Stimulated activated CD4-positive, alpha-beta T cell treated with anti-CD3 and anti-CD28 coated beads, TNF-alpha, amount 100 ng/mL, for 4 hours (primary cell): ENCODE measurements around the gene ZNF705A.
"Not testable (repeated sequence)": the region's sequence is repeated elsewhere in the genome, so short reads cannot be mapped to it uniquely, and the experiment has no call there.

Source experiments
- DNase-seq, 3 experiments: peaks; one replicate each; pipeline ENCODE4 v3.0.0-alpha.2; 2020; ENCODE audit warnings: low read depth in 3 of 3

The ZNF705A gene

GRCh38 chr12:8184206-8184605 lies 27.4 kb downstream of the ZNF705A start:
- DNase-seq: not testable (repeated sequence)

GRCh38 chr12:8188088-8188487 lies 31.3 kb downstream of the ZNF705A start:
- not testable (repeated sequence) for DNase-seq

GRCh38 chr12:8197685-8198308 lies 41.0 kb downstream of the ZNF705A start:
- DNase-seq: not testable (repeated sequence)

- not testable (repeated sequence) for DNase-seq
These were observed 62.0 kb downstream of the ZNF705A start for GRCh38 chr12:8218711-8219382.

- not testable (repeated sequence) for DNase-seq
These were observed 64.6 kb downstream of the ZNF705A start for GRCh38 chr12:8221375-8221774.

GRCh38 chr12:8221844-8222243 lies 65.0 kb downstream of the ZNF705A start:
- not testable (repeated sequence) for DNase-seq

- not testable (repeated sequence) for DNase-seq
These were observed 65.5 kb downstream of the ZNF705A start for GRCh38 chr12:8222303-8222702.

- DNase-seq: not testable (repeated sequence)
These were observed 66.8 kb downstream of the ZNF705A start for GRCh38 chr12:8223646-8224045.

- not testable (repeated sequence) for DNase-seq
These were observed 68.0 kb downstream of the ZNF705A start for GRCh38 chr12:8224782-8225181.

- no peak for DNase-seq
These were observed 69.5 kb downstream of the ZNF705A start for GRCh38 chr12:8226355-8226754.

- DNase-seq: not testable (repeated sequence)
These were observed 70.3 kb downstream of the ZNF705A start, which contains the start of gene FAM90A1 for GRCh38 chr12:8226992-8227731. Gene FAM90A1 (minus strand): TSS chr12:8227618. CDS start chr12:8224832, 2,786 bp downstream.

GRCh38 chr12:8227732-8228077 lies 70.9 kb downstream of the ZNF705A start:
- DNase-seq: not testable (repeated sequence)

- DNase-seq: not testable (repeated sequence)
These were observed 71.8 kb downstream of the ZNF705A start for GRCh38 chr12:8228607-8229006.

- DNase-seq: not testable (repeated sequence)
These were observed 72.7 kb downstream of the ZNF705A start for GRCh38 chr12:8229486-8229885.
